AG04449 (cell line): ENCODE measurements around the gene GCHFR.

ENCODE experiments used
- CTCF ChIA-PET: fragments of 350-600 bp; formaldehyde crosslinking; extraction: SDS; loops from one replicate; lab custom pipeline; 2021; ENCODE audit warnings: antibody characterized with exemption; lab: Yijun Ruan, JAX
- POLR2A ChIA-PET: fragments of 400-600, 350-600 bp; formaldehyde crosslinking; extraction: SDS; loops from one replicate; lab custom pipeline; 2020; ENCODE audit warnings: antibody characterized with exemption, inconsistent platforms; lab: Yijun Ruan, JAX
- DNase-seq: peaks from one replicate; pipeline ENCODE4 v3.0.0-alpha.2; 2010; ENCODE audit warnings: low read depth, low spot score
- H3K4me3 ChIP-seq: 2 replicates; pipeline ENCODE4 v1.5.1; 2011; ENCODE audit warnings: low read depth, mild to moderate bottlenecking, control low read depth, low read length
- TF ChIP-seq, protein P1 (sequence below): IDR thresholded peaks from one replicate; pipeline ENCODE4 v1.5.1; 2011; ENCODE audit warnings: mild to moderate bottlenecking, moderate library complexity, low read length, control low read depth, inconsistent platforms; ENCODE audit not compliant: insufficient read depth; ENCODE audit errors: missing control alignments

GCHFR gene

DNA sequence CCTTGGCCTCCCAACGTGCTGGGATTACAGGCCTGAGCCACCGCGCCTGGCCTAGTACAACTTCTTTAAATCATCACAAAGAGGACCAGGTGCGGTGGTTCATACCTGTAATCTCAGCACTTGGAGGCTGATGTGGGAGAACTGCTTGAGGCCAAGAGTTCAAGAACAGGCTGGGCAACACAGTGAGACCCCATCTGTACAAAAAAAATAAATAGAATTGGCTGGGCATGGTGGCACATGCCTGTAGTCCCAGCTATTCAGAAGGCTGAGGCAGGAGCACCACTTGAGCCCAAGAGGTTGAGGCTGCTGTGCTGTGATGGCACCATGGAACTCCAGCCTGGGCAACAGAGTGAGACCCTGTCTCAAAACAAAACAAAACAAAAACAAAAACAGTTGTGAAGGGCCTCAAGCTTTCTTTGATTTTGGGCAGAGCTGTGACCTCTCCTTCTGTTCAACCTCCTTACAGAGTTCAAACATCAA, 14.7 kb upstream of the GCHFR start:
- POLR2A ChIA-PET: no interaction called here
- CTCF ChIA-PET: interaction anchor here (1.7 kb wide), 1 partner anchor 145 kb away, joined by 6 read pairs; the partner anchor contains the start of gene VPS18
- H3K4me3 ChIP-seq: no peak overlapping the region

DNA sequence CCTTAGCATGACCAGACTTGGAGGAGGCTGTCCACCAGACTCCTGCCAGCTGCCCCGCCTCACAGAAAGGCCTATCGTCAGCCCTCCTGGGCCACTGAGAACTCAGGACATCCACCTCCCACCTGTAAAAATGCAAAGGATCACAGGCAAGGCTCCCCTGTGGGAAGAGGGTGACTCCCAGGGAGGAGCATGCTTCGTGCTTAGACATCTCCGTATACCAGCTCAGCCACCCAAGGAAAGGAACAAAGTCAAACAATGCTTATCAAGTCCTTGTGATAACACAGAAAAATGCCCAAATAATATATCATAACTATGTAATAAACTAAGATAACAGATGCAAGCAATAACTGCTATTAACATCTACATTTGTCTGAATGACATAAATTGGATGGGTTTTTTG, 13.0 kb upstream of the GCHFR start:
- ChIA-PET CTCF (interaction anchor here (0.7 to 1.7 kb wide), 3 partner anchors 16 to 144 kb away, joined by 3 to 6 read pairs (median 5); partner anchors contain the start of gene VPS18), POLR2A (no interaction called here)
- no peak overlapping the region for H3K4me3 ChIP-seq
- DNase-seq: no peak
- TF ChIP-seq, protein P1, sequence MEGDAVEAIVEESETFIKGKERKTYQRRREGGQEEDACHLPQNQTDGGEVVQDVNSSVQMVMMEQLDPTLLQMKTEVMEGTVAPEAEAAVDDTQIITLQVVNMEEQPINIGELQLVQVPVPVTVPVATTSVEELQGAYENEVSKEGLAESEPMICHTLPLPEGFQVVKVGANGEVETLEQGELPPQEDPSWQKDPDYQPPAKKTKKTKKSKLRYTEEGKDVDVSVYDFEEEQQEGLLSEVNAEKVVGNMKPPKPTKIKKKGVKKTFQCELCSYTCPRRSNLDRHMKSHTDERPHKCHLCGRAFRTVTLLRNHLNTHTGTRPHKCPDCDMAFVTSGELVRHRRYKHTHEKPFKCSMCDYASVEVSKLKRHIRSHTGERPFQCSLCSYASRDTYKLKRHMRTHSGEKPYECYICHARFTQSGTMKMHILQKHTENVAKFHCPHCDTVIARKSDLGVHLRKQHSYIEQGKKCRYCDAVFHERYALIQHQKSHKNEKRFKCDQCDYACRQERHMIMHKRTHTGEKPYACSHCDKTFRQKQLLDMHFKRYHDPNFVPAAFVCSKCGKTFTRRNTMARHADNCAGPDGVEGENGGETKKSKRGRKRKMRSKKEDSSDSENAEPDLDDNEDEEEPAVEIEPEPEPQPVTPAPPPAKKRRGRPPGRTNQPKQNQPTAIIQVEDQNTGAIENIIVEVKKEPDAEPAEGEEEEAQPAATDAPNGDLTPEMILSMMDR: no peak

More for the DNA sequence above, 14.7 kb upstream of the GCHFR start:
- TF ChIP-seq, protein P1: no peak
- no peak for DNase-seq

DNA sequence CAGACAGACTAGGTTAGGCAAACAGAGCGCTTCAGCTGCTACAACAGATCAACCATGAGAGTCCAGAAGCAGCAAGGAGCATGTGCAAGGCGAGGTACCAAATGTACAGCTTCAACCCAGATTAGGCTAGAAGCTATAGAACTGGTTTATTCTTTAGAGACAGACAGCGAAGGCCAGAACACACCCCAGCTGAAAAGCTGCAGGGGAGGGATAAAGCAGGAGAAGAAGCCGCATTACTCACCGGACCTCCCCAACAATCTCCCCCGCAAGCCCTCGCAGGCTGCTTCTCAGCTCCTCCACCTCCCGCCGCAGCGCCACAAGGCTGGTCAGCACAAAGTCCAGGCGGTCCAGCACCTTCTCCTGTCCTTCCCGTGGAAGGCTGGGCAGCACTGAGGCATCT, 12.1 kb upstream of the GCHFR start:
- ChIA-PET POLR2A (interaction anchor here (0.6 kb wide), 1 partner anchor 182 kb away, joined by 4 read pairs; no protein-coding TSS in a partner anchor), CTCF (interaction anchor here (0.7 kb wide), 1 partner anchor 13 kb away, joined by 3 read pairs; no protein-coding TSS in a partner anchor)
- H3K4me3 ChIP-seq: no peak overlapping the region
- DNase-seq: no peak
- TF ChIP-seq, protein P1: no peak

DNA sequence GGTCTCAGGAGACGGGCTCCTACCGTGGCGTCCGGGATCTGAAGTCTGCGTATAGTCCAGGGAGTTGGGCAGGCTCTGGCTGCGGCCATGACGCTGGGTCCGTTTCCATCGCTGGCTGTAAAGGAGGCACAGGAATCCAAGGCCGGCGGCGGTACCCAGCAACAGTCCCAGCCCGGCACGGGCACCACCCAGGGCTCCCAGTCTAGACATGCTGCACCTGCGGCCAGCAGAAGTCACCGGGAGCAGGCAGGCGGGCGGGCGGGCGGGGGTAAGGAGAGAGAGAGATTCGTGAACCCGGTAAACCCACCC, 9.3 kb upstream of the GCHFR start:
- TF ChIP-seq, protein P1: no peak
- peak overlapping the region; percentile 92 for H3K4me3 ChIP-seq
- DNase-seq: no peak
- CTCF ChIA-PET: interaction anchor here (0.6 to 2.5 kb wide), 4 partner anchors 10 to 165 kb away, joined by 3 to 8 read pairs (median 4); no protein-coding TSS in a partner anchor
- POLR2A ChIA-PET: no interaction called here

DNA sequence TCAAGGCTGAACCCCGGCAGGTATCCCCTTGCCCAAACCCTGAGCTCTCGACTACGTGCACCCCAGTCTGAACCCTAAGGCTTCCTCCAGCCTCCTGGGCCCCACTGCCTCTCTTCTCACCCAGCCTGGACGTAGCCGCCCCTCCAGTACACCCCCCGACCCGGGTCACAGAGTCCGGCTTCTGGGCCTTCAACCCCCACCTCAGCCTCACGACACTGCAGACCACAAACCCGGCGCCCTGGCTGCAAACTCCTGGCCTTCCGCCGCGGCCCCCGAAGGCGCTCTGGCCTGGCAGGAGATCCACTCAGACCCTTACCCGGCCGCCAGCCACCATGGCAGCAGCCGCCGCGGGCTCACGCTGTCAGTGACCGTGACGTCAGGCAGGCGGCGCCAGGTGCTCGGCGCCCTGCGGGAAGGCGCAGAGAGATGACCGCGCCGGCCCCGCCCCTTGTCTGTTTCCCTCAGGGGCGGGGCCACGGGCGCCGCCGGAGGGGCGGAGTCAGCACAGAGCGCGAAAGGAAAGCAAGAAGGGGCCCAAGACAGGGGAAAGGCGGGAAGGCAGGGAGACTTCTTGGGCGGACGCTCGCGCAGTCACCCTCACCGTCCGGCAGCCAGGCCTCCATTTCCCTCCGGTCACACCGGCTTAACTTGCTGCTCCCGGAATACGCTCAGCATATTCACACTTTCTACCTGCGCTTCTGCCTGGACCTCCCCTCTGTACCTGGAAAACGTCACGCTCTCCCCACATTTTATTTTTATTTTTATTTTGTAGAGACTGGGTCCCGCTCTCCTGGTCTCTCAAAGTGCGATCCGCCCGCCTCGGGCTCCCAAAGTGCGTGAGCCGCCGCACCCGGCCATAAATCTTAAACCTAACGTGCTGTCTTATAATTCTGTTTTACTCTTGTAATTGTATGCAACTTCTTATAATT, 8.7 kb upstream of the GCHFR start, which contains the start of gene RMDN3:
RMDN3 (minus strand) TSS at position 372 of the 929 bp plus-strand sequence. CDS start 471 bp downstream, outside the sequence.
- TF ChIP-seq, protein P1: no peak
- no peak for DNase-seq
- ChIA-PET POLR2A (no interaction called here), CTCF (interaction anchor here (0.6 to 2.5 kb wide), 4 partner anchors 8 to 137 kb away, joined by 3 to 8 read pairs (median 4); no protein-coding TSS in a partner anchor)
- peak within 1 kb of the TSS; percentile 92 for H3K4me3 ChIP-seq

DNA sequence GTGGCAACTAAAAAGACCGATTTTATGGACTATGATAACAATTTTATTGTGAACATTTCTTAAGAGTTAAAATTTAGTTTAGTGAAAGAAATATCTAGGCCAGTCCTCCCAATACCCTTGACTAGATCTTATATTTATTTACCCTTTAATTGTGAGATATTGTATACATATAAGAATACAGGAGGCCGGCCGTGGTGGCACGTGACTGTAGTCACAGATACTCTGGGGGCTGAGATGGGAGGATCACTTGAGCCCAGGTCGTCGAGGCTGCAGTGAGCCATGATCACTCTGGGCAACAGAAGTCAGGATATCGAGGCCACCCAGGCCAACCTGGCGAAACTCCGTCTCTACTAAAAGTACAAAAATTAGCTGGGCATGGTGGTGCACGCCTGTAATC, 8.1 kb upstream of the GCHFR start:
- H3K4me3 ChIP-seq: peak overlapping the region; percentile 92
- POLR2A ChIA-PET: no interaction called here
- DNase-seq: no peak
- TF ChIP-seq, protein P1: no peak
- CTCF ChIA-PET: interaction anchor here (0.9 kb wide), 1 partner anchor 9 kb away, joined by 3 read pairs; no protein-coding TSS in a partner anchor
